Suprapubic skin (tissue), 4 donors: ENCODE measurements around the gene OR6C1. TPM values are rescaled to one million over a fixed set of nuclear protein-coding genes. Genes with fewer than 3 reads are reported as not detected.
"Not testable (repeated sequence)": the region's sequence is repeated elsewhere in the genome, so short reads cannot be mapped to it uniquely, and the experiment has no call there.

Experiments used
- DNase-seq, 2 donors: peaks; one replicate each; pipeline ENCODE4 v3.0.0-alpha.2; 2019; ENCODE audit warnings: low spot score in 2 of 2
- H3K27ac ChIP-seq: fragments of 200-600 bp; sonication (generic); one replicate; pipeline ENCODE4 v1.5.1; 2019
- H3K27me3 ChIP-seq: fragments of 200-600 bp; sonication (generic); one replicate; pipeline ENCODE4 v1.5.1; 2019
- H3K36me3 ChIP-seq: fragments of 200-600 bp; sonication (generic); one replicate; pipeline ENCODE4 v1.5.1; 2019
- H3K4me1 ChIP-seq: fragments of 200-600 bp; sonication (generic); one replicate; pipeline ENCODE4 v1.5.1; 2019
- H3K4me3 ChIP-seq: fragments of 200-600 bp; sonication (generic); one replicate; pipeline ENCODE4 v1.5.1; 2019; ENCODE audit warnings: mild to moderate bottlenecking
- H3K9me3 ChIP-seq: fragments of 200-600 bp; sonication (generic); one replicate; pipeline ENCODE4 v1.5.1; 2019
- EP300 ChIP-seq: sonication (generic); formaldehyde crosslinking; IDR thresholded peaks from one replicate; pipeline ENCODE4 v1.6.1; 2017; ENCODE audit warnings: antibody characterized with exemption
- POLR2A ChIP-seq, 2 donors: fragments of 450-650 bp; IDR thresholded peaks; one replicate each; pipeline ENCODE4 v1.6.1; 2017; ENCODE audit warnings: antibody characterized with exemption in 2 of 2, mild to moderate bottlenecking in 2 of 2, moderate library complexity in 2 of 2
- POLR2AphosphoS5 ChIP-seq, 3 donors: sonication (generic); formaldehyde crosslinking; IDR thresholded peaks; one replicate each; pipeline ENCODE4 v1.6.1; 2017; ENCODE audit warnings: antibody characterized with exemption in 3 of 3
- WGBS: methylation state at CpG from one replicate; pipeline ENCODE4 v1.1.5; 2018; 5-methylcytosine and 5-hydroxymethylcytosine counted together
- total RNA-seq, 4 donors: library from RNA; depleted of rRNA; stranded (reverse); fragments of >200 nt; gene quantifications; one replicate each; pipeline ENCODE4 v1.1.0, GENCODE V29; 2016
- TF ChIP-seq, protein P1 (sequence below), 2 donors: fragments of 200-600 bp in 1 of 2; fragments of 450-650 bp in 1 of 2; sonication (generic) in 1 of 2; IDR thresholded peaks; one replicate each; pipeline ENCODE4 v1.5.1; 2016 to 2019; ENCODE audit warnings: antibody characterized with exemption in 2 of 2, mild to moderate bottlenecking in 1 of 2, moderate library complexity in 1 of 2

Gene OR6C1
- not detected for total RNA-seq

DNA sequence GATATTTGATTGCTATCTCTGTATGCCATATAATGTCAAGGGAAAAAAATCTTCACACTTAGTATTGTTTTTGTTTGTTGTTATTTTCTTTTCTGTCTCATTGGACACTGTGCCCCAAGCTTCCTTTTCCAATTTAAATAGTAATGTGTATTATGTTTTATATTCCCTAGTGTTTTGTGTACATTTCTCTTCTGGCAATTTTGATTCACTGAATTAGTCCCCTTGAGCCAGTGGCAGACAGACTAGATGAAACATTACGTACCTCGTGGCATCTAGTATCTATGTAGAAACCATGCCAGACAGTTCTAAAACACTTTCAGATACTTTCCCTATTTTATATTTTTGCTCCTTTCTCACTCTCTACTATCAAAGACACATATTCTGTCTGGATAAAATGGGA lies at the start of gene OR6C1:
Gene OR6C1 (plus strand): TSS at position 301 of the 400 bp plus-strand sequence. CDS start 6,257 bp downstream, outside the sequence.
- WGBS = 84% methylated on average over 2 of the region's 2 CpGs
- TF ChIP-seq EP300 (no peak), POLR2AphosphoS5 (IDR thresholded peaks at IDR 0.05) (no peak), POLR2A (IDR thresholded peaks at IDR 0.05) (no peak)
- TF ChIP-seq, protein P1, sequence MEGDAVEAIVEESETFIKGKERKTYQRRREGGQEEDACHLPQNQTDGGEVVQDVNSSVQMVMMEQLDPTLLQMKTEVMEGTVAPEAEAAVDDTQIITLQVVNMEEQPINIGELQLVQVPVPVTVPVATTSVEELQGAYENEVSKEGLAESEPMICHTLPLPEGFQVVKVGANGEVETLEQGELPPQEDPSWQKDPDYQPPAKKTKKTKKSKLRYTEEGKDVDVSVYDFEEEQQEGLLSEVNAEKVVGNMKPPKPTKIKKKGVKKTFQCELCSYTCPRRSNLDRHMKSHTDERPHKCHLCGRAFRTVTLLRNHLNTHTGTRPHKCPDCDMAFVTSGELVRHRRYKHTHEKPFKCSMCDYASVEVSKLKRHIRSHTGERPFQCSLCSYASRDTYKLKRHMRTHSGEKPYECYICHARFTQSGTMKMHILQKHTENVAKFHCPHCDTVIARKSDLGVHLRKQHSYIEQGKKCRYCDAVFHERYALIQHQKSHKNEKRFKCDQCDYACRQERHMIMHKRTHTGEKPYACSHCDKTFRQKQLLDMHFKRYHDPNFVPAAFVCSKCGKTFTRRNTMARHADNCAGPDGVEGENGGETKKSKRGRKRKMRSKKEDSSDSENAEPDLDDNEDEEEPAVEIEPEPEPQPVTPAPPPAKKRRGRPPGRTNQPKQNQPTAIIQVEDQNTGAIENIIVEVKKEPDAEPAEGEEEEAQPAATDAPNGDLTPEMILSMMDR (IDR thresholded peaks at IDR 0.05) = no peak
- Histone ChIP-seq H3K36me3 (no peaks in the 10 kb centered on the region), H3K27me3 (no peaks in the 10 kb centered on the region), H3K9me3 (no peaks in the 10 kb centered on the region), H3K4me3 (no peak within 1 kb of the TSS), H3K4me1 (no peaks in the 10 kb centered on the region), H3K27ac (no peak within 1 kb of the TSS)
- DNase-seq = no peak

DNA sequence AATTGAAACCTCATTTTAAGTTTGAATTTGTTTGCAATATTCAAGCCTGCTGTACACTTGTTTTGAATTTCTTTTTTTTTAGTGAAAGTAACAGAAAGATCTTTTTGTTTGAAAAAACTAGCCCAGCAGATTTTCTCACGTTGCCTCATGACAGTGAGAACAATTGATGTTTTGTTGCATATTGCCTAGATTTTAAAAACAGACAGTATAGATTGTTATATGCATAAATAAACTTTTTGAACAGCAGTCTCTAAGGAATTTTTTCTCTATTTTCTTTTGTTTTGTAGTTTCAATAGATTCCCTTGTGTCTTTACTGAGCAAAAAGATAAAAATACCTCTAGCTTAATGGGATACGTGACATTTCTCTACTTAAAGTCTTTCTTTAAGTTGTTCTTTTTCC lies 33.2 kb upstream of the OR6C1 start:
- no peak for DNase-seq
- Histone ChIP-seq H3K4me3 (no peak overlapping the region), H3K27me3 (no peaks in the 10 kb centered on the region), H3K9me3 (no peaks in the 10 kb centered on the region), H3K4me1 (no peaks in the 10 kb centered on the region), H3K27ac (no peak overlapping the region), H3K36me3 (no peaks in the 10 kb centered on the region)
- no peak for TF ChIP-seq POLR2AphosphoS5 (IDR thresholded peaks at IDR 0.05)
- no peak for TF ChIP-seq EP300
- TF ChIP-seq, protein P1 (IDR thresholded peaks at IDR 0.05) = no peak
- no peak for TF ChIP-seq POLR2A (IDR thresholded peaks at IDR 0.05)
- 44% methylated on average over 2 of the region's 2 CpGs for WGBS

DNA sequence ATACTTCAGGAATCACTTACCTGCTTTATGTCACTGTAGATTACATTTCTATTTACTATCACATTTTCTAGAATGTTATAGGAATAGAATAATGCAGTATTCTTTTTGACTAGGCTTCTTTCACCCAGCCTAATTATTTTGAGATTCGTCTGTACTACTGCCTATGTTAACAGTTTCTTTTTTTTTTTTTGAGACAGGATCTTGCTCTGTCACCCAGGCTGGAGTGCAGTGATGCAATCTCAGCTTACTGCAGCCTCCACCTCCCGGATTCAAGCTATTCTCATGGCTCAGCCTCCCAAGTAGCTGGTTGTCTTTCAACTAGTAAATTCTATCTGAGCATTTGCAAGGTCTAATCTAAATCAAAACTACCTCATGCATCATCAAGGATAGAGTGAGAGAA lies 24.1 kb upstream of the OR6C1 start:
- no peak overlapping the region for H3K27ac ChIP-seq
- H3K9me3 ChIP-seq = no peaks in the 10 kb centered on the region
- no peak overlapping the region for H3K4me3 ChIP-seq
- no peaks in the 10 kb centered on the region for H3K27me3 ChIP-seq
- no peak for DNase-seq
- H3K4me1 ChIP-seq = no peaks in the 10 kb centered on the region
- WGBS = 47% methylated on average over 2 of the region's 2 CpGs
- TF ChIP-seq, protein P1 (IDR thresholded peaks at IDR 0.05) = no peak
- TF ChIP-seq EP300 (no peak), POLR2AphosphoS5 (IDR thresholded peaks at IDR 0.05) (no peak), POLR2A (IDR thresholded peaks at IDR 0.05) (no peak)
- H3K36me3 ChIP-seq = no peaks in the 10 kb centered on the region

DNA sequence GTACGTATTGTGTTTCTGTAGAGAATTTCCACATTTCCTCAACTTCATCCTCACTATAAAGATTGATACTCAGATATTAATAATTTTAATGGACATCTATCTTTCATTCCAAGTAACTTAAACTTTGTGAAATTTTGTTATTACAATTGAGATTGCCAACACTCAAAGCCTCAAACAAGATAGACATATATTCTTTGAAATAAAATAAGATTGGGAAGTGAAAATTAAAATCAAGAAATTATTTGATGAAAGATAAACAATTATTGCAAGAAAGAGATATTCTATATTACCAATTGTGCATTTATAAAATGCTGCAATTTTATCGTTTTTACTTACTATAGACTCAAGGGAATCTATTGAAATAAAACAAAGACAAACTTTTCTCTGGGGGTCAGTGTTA lies 17.7 kb upstream of the OR6C1 start, which contains the start of gene OR6C6:
Gene OR6C6 (minus strand): TSS at position 101 of the 400 bp plus-strand sequence. CDS start 1,337 bp downstream, outside the sequence.
- WGBS = 76% methylated on average over 2 of the region's 2 CpGs
- Histone ChIP-seq H3K9me3 (no peaks in the 10 kb centered on the region), H3K36me3 (no peaks in the 10 kb centered on the region)

DNA sequence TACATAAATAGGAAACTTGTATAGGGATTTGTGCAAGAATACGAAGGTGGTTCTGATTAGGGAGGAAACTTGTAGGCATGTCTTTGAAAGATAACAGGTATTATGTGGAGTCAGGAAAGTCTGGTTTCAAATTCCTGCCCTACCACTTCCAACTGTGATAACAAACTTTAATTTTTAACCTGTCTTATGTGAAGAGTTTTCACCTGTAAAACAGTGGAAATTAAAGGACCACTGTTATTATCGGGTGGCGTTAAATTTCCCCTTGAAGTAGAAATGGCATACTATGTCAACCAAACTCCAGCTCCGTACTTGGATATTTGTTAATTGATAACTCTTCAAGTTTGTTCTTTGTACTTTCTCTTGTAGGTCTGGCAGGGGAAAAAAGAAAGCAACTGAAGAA lies 6.1 kb downstream of the OR6C1 start:
- TF ChIP-seq POLR2A (IDR thresholded peaks at IDR 0.05) (no peak), EP300 (no peak), POLR2AphosphoS5 (IDR thresholded peaks at IDR 0.05) (no peak)
- TF ChIP-seq, protein P1 (IDR thresholded peaks at IDR 0.05) = no peak
- no peaks in the 10 kb centered on the region for H3K9me3 ChIP-seq
- 67% methylated on average over 4 of the region's 4 CpGs for WGBS
- DNase-seq = no peak
- H3K36me3 ChIP-seq = no peaks in the 10 kb centered on the region
- no peaks in the 10 kb centered on the region for H3K27me3 ChIP-seq
- no peak overlapping the region for H3K27ac ChIP-seq
- H3K4me3 ChIP-seq = no peak overlapping the region
- H3K4me1 ChIP-seq = no peaks in the 10 kb centered on the region

More for the DNA sequence above, 17.7 kb upstream of the OR6C1 start, which contains the start of gene OR6C6:
- Histone ChIP-seq H3K4me3 (no peak within 1 kb of the TSS), H3K27me3 (no peaks in the 10 kb centered on the region), H3K27ac (no peak within 1 kb of the TSS), H3K4me1 (no peaks in the 10 kb centered on the region)
- no peak for DNase-seq
- no peak for TF ChIP-seq POLR2A (IDR thresholded peaks at IDR 0.05)
- TF ChIP-seq, protein P1 (IDR thresholded peaks at IDR 0.05) = no peak
- TF ChIP-seq POLR2AphosphoS5 (IDR thresholded peaks at IDR 0.05) = no peak
- TF ChIP-seq EP300 = no peak

DNA sequence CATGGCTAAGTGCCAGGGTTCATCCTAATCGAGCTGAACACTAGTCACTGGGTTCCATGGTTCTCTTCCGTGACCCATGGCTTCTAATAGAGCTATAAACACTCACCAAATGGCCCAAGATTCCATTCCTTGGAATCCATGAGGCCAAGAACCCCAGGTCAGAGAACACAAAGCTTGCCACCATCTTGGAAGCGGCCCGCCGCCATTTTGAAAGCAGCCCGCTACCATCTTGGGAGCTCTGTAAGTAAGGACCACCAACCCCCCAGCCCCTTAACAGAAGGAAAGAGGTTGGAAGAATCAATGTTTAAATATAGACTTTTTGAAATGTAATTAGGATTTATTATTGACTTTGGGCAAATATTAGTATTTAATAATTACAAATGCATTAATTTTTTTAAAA lies 11.7 kb downstream of the OR6C1 start:
- not testable (repeated sequence) for H3K4me3 ChIP-seq, H3K27me3 ChIP-seq, H3K4me1 ChIP-seq, H3K36me3 ChIP-seq, H3K27ac ChIP-seq, DNase-seq, H3K9me3 ChIP-seq
- 89% methylated on average over 6 of the region's 6 CpGs for WGBS
